SK-N-MC (cell line): ENCODE measurements around the gene FTH1.

Experiments used
- EZH2 ChIP-seq: fragments of 200-600 bp; sonication (generic); IDR thresholded peaks from one replicate; pipeline ENCODE4 v1.6.1; 2017; ENCODE audit warnings: antibody characterized with exemption
- FOXP2 ChIP-seq: optimal IDR thresholded peaks from 2 replicates; pipeline ENCODE3; 2011; ENCODE audit warnings: mild to moderate bottlenecking, moderate library complexity; ENCODE audit not compliant: insufficient read depth; ENCODE audit errors: extremely low read length, control extremely low read depth
- POLR2AphosphoS5 ChIP-seq: IDR thresholded peaks from 2 replicates; pipeline ENCODE4 v1.6.1; 2012; ENCODE audit warnings: mild to moderate bottlenecking, low read depth, low read length, borderline replicate concordance

GRCh38 chr11:61980783-61981541 is 13.5 kb upstream of the FTH1 start:
- TF ChIP-seq EZH2 (no peak), POLR2AphosphoS5 (no peak), FOXP2 (no peak)
